GM12878 (cell line): ENCODE data around the gene CYTH2. TPM values are rescaled to one million over a fixed set of nuclear protein-coding genes. Genes with fewer than 3 reads are reported as not detected.

Experiments used
- ATAC-seq: fragments of 200-7000 bp; cut with Tn5 transposase; 3 replicates; pipeline ENCODE4 v1.9.1; 2020; ENCODE audit warnings: mild to moderate bottlenecking, moderate library complexity
- BruUV-seq: library from RNA; stranded (reverse); fragments of 400-500 nt; replicated peaks from 2 replicates; lab custom pipeline; 2021; lab: Mats Ljungman, UMichigan
- CTCF ChIA-PET: fragments of 300-600 bp; sonication (Branson Sonifier 250); formaldehyde crosslinking; extraction: SDS; loops from one replicate; lab custom pipeline; 2021; ENCODE audit warnings: inconsistent platforms; lab: Yijun Ruan, JAX
- POLR2A ChIA-PET: fragments of 350-600 bp; formaldehyde crosslinking; extraction: SDS; loops from one replicate; lab custom pipeline; 2021; ENCODE audit warnings: inconsistent platforms; lab: Charles Lee
- RAD21 ChIA-PET: fragments of 300-600 bp; sonication (Branson Sonifier 250); formaldehyde crosslinking; loops from one replicate; lab custom pipeline; 2023; ENCODE audit warnings: antibody characterized with exemption; ENCODE audit not compliant: unreplicated experiment; lab: Charles Lee
- SMC1A ChIA-PET: fragments of 300-600 bp; sonication (Branson Sonifier 250); formaldehyde crosslinking; loops from one replicate; lab custom pipeline; 2023; ENCODE audit not compliant: unreplicated experiment, uncharacterized antibody; lab: Charles Lee
- DNase-seq: peaks from one replicate; pipeline ENCODE4 v3.0.0-alpha.2; 2011; ENCODE audit warnings: low read depth, low spot score
- FAIRE-seq: peaks from 3 replicates; lab custom pipeline; 2011; peaks lifted over from hg19 to GRCh38; lab: Jason Lieb, UNC
- H2AFZ ChIP-seq: 2 replicates; pipeline ENCODE4 v1.6.0; 2011; ENCODE audit warnings: low read depth, low read length, control low read depth; ENCODE audit not compliant: control insufficient read depth
- H3K27ac ChIP-seq: 2 replicates; pipeline ENCODE4 v1.5.1; 2011; ENCODE audit warnings: control low read depth; ENCODE audit not compliant: control insufficient read depth, insufficient read depth
- H3K27me3 ChIP-seq, 2 experiments: replicated peaks in 1 of 2; 2 replicates each; pipeline versions ENCODE4 v1.6.0 to v1.6.1; 2011; ENCODE audit warnings: low read length in 1 of 2; ENCODE audit not compliant: control insufficient read depth in 2 of 2, insufficient read depth in 2 of 2
- H3K36me3 ChIP-seq, 2 experiments: 2 replicates each; pipeline ENCODE4 v1.5.1; 2011; ENCODE audit warnings: low read length in 1 of 2; ENCODE audit not compliant: control insufficient read depth in 2 of 2, insufficient read depth in 2 of 2
- H3K4me1 ChIP-seq: 2 replicates; pipeline ENCODE4 v1.6.1; 2011; ENCODE audit warnings: mild to moderate bottlenecking, low read length, moderate library complexity, mixed read lengths; ENCODE audit not compliant: control insufficient read depth, insufficient read depth
- H3K4me2 ChIP-seq: 2 replicates; pipeline ENCODE4 v1.6.0; 2011; ENCODE audit warnings: control low read depth; ENCODE audit not compliant: control insufficient read depth, insufficient read depth
- H3K4me3 ChIP-seq: fragments of 200-600 bp; sonication (generic); 2 replicates; pipeline ENCODE4 v1.5.1; 2016
- H3K79me2 ChIP-seq: 2 replicates; pipeline ENCODE4 v1.6.0; 2011; ENCODE audit warnings: low read length; ENCODE audit not compliant: control insufficient read depth, insufficient read depth
- H3K9ac ChIP-seq: 2 replicates; pipeline ENCODE4 v1.8.0; 2011; ENCODE audit warnings: low read length, control low read depth, mixed read lengths; ENCODE audit not compliant: control insufficient read depth, insufficient read depth
- H3K9me3 ChIP-seq: replicated peaks from 3 replicates; pipeline ENCODE4 v1.5.1; 2011; ENCODE audit warnings: mild to moderate bottlenecking, low read length; ENCODE audit not compliant: control insufficient read depth, insufficient read depth
- H4K20me1 ChIP-seq: 2 replicates; pipeline ENCODE4 v1.6.0; 2011; ENCODE audit not compliant: control insufficient read depth, insufficient read depth
- FOXK2 ChIP-seq: fragments of 450-650 bp; IDR thresholded peaks from 2 replicates; pipeline ENCODE4 v1.6.1; 2017; ENCODE audit warnings: mild to moderate bottlenecking, moderate library complexity
- FOXM1 ChIP-seq: IDR thresholded peaks from 2 replicates; pipeline ENCODE4 v1.6.1; 2012; ENCODE audit warnings: low read depth, mild to moderate bottlenecking, inconsistent platforms, low read length, moderate library complexity
- IKZF1 ChIP-seq: fragments of 450-650 bp; conservative IDR thresholded peaks from 2 replicates; pipeline ENCODE4 v1.6.1; 2017; ENCODE audit warnings: antibody characterized with exemption, mild to moderate bottlenecking
- IRF4 ChIP-seq: IDR thresholded peaks from 2 replicates; pipeline ENCODE4 v1.6.1; 2011; ENCODE audit warnings: low read depth, low read length
- NFYB ChIP-seq: IDR thresholded peaks from 2 replicates; pipeline ENCODE4 v1.6.1; 2011; ENCODE audit warnings: low read depth, mild to moderate bottlenecking, low read length, improper control_type of control experiment, moderate library complexity; ENCODE audit not compliant: insufficient read depth
- PAX5 ChIP-seq: IDR thresholded peaks from 2 replicates; pipeline ENCODE4 v1.6.1; 2011; ENCODE audit warnings: low read depth, low read length, borderline replicate concordance
- PAX8 ChIP-seq: fragments of 450-650 bp; IDR thresholded peaks from 2 replicates; pipeline ENCODE4 v1.6.1; 2017; ENCODE audit warnings: mild to moderate bottlenecking, moderate library complexity
- POLR2A ChIP-seq: IDR thresholded peaks from 2 replicates; pipeline ENCODE4 v1.6.1; 2011; ENCODE audit warnings: low read depth, mild to moderate bottlenecking, low read length
- RAD21 ChIP-seq: IDR thresholded peaks from 2 replicates; pipeline ENCODE4 v1.6.1; 2011; ENCODE audit warnings: mild to moderate bottlenecking, low read depth, low read length, moderate library complexity; ENCODE audit not compliant: insufficient read depth
- SMARCA5 ChIP-seq: fragments of 450-650 bp; IDR thresholded peaks from 2 replicates; pipeline ENCODE4 v1.6.1; 2017; ENCODE audit warnings: mild to moderate bottlenecking
- SPI1 ChIP-seq: IDR thresholded peaks from 2 replicates; pipeline ENCODE4 v1.6.1; 2011; ENCODE audit warnings: low read depth, mild to moderate bottlenecking, low read length, moderate library complexity, borderline replicate concordance; ENCODE audit not compliant: insufficient read depth
- TCF12 ChIP-seq: IDR thresholded peaks from 2 replicates; pipeline ENCODE4 v1.6.1; 2011; ENCODE audit warnings: low read depth, mild to moderate bottlenecking, low read length
- ZNF24 ChIP-seq: fragments of 450-650 bp; IDR thresholded peaks from 2 replicates; pipeline ENCODE4 v1.6.1; 2017; ENCODE audit warnings: antibody characterized with exemption, mild to moderate bottlenecking
- WGBS: methylation state at CpG from one replicate; pipeline ENCODE4 v1.1.6; 2016; ENCODE audit warnings: low lambda C conversion rate; ENCODE audit not compliant: insufficient replicate concordance, insufficient coverage; ENCODE audit errors: missing lambda C conversion rate; 5-methylcytosine and 5-hydroxymethylcytosine counted together
- in situ Hi-C: fragments of 300-500 bp; cut with MboI; formaldehyde crosslinking; loops from 9 replicates; pipeline ENCODE4 v1.14.3; 2018; ENCODE audit warnings: mixed read lengths
- intact Hi-C: fragments of 100-400 bp; cut with micrococcal nuclease; formaldehyde crosslinking; loops from one replicate; pipeline ENCODE4 v1.14.2; 2022; ENCODE audit not compliant: unreplicated experiment
- polyA plus RNA-seq, 11 experiments: library from polyadenylated mRNA; depleted of rRNA in 4 of 11; unstranded in 6 of 11; stranded (reverse) in 5 of 11; fragments of >200 nt; fragmentation: Nextera tagmentation in 4 of 11; fragmentation: Illumina TruSeq in 1 of 11; extraction: Ambion mirVana in 4 of 11; extraction: Trizol in 1 of 11; gene quantifications; 1 replicate in 1 of 11; 2 replicates in 10 of 11; pipeline versions ENCODE4 v1.2.1 to v1.2.3, GENCODE V29; 2011 to 2016; ENCODE audit warnings: inconsistent platforms in 2 of 11, missing spikeins in 2 of 11, low read depth in 1 of 11
- total RNA-seq, 4 experiments: library from RNA; depleted of rRNA in 3 of 4; stranded (reverse); fragments of >200 nt in 3 of 4; fragmentation: Illumina TruSeq in 1 of 4; extraction: Trizol in 1 of 4; gene quantifications; 2 replicates each; pipeline versions ENCODE4 v1.2.1 to v1.2.3, GENCODE V29; 2013 to 2021

Gene CYTH2
- total and polyA plus RNA-seq, 10 of the 15 experiments (the other 5 are each of a cell fraction or from before 2014, with no cell fraction given), result 1.3 to 31.9 (median 22.2) TPM

GRCh38 chr19:48446579-48446978, 22.6 kb upstream of the CYTH2 start (continued):
- TF ChIP-seq NFYB (no peak), IKZF1 (no peak), PAX5 (no peak)

- FAIRE-seq, result no peak
- TF ChIP-seq SPI1 (no peak), RAD21 (no peak), PAX8 (no peak), ZNF24 (no peak)
- TF ChIP-seq, all 136 proteins: peak for 0
- peaks cover 14 to 22% of the 10 kb centered on the region in 2 experiments for H3K36me3 ChIP-seq
- ChIA-PET CTCF (interaction anchor here (1.4 kb wide), 2 partner anchors 58 to 136 kb away, joined by 5 to 6 read pairs; partner anchors contain the start of gene KDELR1), RAD21 (no interaction called here), POLR2A (no interaction called here), SMC1A (no interaction called here)
- H3K4me1 ChIP-seq, result peaks cover 25% of the 10 kb centered on the region
- no peaks in the 10 kb centered on the region for H4K20me1 ChIP-seq
- H3K9me3 ChIP-seq, result no peaks in the 10 kb centered on the region
- BruUV-seq, result no TSS peak
- H3K27ac ChIP-seq, result no peak overlapping the region
- H3K4me2 ChIP-seq, result no peak overlapping the region
- H3K4me3 ChIP-seq, result no peak overlapping the region
- no peak for ATAC-seq
- intact Hi-C loops, result no loop called here
- in situ Hi-C loops, result no loop called here
- no peak overlapping the region for H3K9ac ChIP-seq
- no peak for DNase-seq
- 0 out of 4 replicates have a peak, but pooled peaks cover 0 to 1% of the 10 kb centered on the region in 2 experiments for H3K27me3 ChIP-seq
- H3K79me2 ChIP-seq, result peaks cover 17% of the 10 kb centered on the region
- WGBS, result 86% methylated on average over 4 of the region's 4 CpGs
- no peak overlapping the region for H2AFZ ChIP-seq
Observed at GRCh38 chr19:48448563-48448962, 20.6 kb upstream of the CYTH2 start.

- Histone ChIP-seq H3K27me3 (no peaks in the 10 kb centered on the region), H3K9me3 (no peaks in the 10 kb centered on the region), H3K27ac (no peak overlapping the region), H3K79me2 (peaks cover 14% of the 10 kb centered on the region), H3K9ac (no peak overlapping the region), H3K4me1 (peaks cover 14% of the 10 kb centered on the region), H3K4me2 (no peak overlapping the region), H4K20me1 (no peaks in the 10 kb centered on the region), H3K4me3 (no peak overlapping the region), H2AFZ (no peak overlapping the region), H3K36me3 (peaks cover 14 to 25% of the 10 kb centered on the region in 2 experiments)
- FAIRE-seq, result no peak
- BruUV-seq, result no TSS peak
- ChIA-PET POLR2A (no interaction called here), SMC1A (no interaction called here), CTCF (no interaction called here), RAD21 (no interaction called here)
- in situ Hi-C loops, result no loop called here
- 92% methylated on average over 22 of the region's 23 CpGs for WGBS
- intact Hi-C loops, result no loop called here
- ATAC-seq, result no peak
- TF ChIP-seq SMARCA5 (no peak), POLR2A (peak; percentile 50; the same call in 1 of the 2 replicates), FOXK2 (no peak), FOXM1 (no peak), TCF12 (no peak), IRF4 (no peak)
- DNase-seq, result no peak
Observed at GRCh38 chr19:48450441-48450840, 18.7 kb upstream of the CYTH2 start.
